Raji (cell line): ENCODE measurements around the gene TTLL8.

Source experiments
- POLR2A ChIP-seq: IDR thresholded peaks from 2 replicates; pipeline ENCODE4 v1.6.1; 2011; ENCODE audit warnings: low read depth, low read length, control low read depth; ENCODE audit not compliant: insufficient read depth

TTLL8 gene

DNA sequence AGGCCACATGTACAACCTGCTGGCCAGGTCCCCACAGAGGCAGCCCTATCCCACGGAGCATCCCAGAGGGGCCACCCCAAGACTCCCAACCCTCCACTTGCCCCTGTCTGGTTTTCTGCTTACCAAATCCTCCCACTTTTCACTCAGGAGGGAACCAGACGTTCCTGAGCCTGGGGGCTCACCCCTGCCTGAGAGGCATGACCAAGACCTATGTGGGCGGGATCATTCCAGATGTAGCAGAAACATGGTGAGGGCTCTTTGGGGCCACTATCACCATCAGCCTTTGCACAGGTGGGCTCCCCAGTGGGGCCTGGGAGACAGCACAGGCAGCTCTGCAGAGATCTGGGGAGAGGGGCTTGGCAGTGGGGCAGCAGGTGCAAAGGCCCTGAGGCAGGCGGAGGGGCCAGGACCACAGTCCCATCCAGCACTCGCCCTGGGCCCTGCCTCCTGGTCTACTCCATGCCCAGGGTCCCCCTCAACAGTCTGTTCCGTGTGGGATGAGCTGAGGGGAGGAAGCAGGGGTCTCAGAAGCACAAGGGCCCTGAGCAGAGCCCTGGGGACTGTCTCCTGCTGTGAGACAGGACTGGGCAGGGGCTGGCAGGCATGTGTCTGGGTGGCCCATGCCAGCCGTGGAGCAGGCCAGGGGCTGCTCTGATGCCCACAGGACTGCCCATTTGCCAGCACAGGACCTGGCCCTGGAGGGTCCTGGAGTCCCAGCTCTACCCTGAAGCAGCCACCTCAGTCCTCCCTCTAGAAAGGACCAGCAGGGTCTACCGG is 88.2 kb downstream of the TTLL8 start:
- TF ChIP-seq POLR2A: no peak

DNA sequence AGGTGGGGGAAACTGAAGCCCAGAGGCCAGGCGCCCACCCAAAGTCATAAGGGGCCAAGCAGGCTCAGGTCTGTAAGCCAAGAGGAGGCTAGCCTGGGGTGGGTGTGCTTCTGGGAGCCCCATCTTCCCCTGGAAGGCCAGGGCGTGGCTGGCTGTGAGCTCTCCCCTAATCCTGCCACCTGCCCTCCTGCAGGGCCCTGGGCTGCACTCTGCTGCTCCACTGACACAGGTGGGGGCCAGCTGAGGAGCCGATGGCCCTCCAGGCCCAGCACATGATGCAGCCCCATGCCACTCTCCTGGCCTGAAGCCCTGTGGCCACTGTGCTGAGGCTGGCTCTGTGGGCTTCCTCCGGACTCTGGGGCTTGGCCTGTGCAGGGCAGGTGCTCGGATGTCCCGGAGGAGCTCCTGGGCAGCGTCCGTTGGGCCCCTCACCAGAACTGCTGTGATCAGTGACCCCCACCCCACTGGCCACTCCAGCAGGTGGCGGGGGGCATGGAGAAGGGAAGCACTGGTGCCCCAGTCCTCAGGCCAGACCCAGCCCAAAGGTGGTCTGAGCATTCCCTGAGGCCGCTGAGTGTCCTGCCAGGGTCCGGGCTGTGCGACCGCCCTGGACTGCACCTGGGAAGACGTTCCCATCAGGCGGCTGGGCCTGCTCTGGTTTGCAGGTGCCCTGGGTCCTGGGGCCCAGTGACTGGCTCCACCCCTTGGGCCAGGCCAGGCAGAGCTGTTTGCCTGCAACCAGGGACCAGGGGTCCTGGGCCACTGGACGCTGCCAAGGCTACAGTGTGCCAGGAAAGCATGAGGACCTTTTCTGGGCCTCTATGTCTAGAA is 89.1 kb downstream of the TTLL8 start:
- no peak for TF ChIP-seq POLR2A
